KG1 (cell line): ENCODE results near the gene INO80C.
A peak's percentile ranks its signal among the peaks of the same experiment; 100 is the strongest.

Source experiments
- DNase-seq: peaks from one replicate; lab custom pipeline; 2025; lab: John Stamatoyannopoulos, UW

INO80C gene

DNA sequence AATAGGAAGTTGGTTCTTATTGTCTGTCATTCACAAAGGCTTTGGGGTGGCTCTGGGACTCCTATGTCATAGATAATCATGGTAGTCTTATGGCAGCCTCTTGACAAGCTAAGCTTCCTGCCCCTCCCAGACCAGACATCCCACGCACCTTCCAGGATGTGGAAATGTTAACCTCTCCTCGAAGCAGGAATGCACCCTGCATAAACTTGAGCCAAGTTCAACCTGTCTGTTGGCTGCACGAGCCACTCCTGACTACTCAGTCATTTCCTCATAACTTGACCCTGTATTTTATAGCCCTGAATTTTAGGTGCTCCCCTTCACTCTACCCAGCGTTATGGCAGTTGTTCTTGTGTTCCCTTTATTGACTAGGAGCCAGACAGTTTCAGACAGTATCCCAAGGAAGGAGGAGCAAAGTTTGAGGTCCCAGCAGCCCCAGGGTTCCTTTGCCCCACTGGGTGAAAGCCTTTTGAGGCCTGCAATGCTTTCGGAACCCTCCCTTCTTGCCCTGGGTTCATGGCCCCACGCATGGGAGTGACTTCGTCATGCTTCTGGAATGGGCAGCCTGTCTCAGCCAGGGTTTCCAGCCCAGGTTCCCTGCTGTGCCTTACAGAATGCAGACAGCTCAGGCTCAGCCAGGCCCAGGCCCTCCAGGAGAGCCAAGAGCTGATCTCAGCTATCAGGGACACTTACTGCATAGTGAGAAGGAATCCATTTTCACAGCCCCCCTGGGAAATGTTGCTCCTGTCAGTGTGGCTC, 15.6 kb upstream of the INO80C start:
- DNase-seq: no peak

DNA sequence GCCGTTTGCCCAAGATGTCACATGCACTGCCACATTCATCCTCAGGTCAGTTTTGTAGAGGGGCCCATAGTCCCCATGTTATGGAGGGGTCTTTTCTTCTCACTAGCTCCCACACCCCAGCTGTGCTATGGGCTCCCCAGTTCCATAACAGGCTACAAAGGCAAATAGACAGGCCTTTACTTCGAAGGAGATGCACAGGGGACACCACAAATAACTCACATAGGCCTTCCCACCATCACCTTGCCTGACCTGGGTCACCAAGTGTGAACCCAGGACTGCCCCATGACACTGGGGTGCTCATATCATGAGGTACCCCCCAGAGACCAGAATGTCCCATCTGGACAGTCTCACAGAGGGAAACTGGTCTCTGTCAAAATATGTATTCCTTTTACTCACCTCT, 15.0 kb upstream of the INO80C start:
- no peak for DNase-seq

DNA sequence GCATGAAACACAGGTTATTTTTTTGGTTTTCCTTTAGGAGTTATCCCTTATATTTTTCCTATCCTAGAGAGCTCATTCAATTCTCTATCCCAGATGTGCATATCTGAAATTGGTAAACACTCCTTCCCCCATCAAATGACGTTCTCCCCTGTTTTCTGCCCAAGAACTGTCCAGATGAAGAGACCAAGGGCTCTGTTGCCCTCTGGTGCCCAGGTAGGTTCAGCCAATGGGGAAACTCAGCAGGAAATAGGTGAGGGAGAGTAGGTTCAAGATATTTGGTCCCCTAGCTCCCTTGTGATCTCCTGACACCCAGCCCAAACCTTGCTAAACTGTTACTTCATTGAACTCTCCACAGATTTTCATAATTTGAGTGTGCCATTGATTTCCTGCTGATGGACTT, 14.1 kb upstream of the INO80C start:
- no peak for DNase-seq

DNA sequence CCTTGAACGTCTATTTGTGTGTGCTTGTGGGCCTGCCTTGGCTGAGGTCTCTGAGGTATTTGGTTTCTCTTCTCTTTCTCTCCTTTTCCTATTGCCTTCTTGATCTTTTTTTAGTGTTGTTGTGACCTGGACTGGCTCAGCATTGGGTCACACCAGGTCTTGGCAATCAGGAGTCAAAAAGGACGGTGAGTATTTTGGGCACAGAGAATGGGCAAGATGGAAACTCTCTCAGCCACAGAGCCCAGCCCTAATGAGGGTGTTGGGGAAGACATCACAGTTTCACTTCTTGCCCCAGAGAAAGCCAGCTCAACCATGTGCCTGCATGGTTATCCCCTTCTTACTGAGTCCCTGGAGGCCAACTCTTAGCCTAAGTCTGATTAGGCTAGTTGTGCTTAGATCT, 13.7 kb upstream of the INO80C start:
- DNase-seq: no peak

DNA sequence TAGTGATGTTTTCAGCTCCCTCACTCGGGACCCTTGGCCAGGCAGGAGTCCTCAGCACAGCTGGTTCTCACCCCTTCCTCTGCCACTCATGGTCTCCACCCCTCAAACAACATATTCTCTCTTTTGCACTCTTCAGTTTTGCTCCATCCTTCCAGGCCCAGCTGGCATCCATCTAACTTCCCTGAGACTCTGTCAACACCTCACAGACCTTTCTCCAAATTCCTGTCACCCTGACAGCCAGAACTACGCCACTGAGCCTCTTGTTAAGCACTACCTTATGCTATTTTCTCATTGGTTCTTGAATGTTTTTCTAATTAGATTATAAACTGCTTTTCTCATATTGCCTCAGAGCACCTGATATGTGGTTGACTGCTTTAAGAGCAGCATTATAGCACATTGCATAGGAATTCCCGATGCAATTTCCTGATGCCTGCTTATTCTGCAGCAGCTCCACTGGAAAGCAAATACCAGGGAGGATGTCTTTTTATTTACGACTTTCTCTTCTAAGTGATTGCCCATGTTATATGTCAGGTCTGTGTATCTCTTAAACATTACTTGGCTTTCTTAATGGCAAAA, 12.4 kb upstream of the INO80C start:
- DNase-seq: no peak

GRCh38 chr18:35508746-35509338, 11.1 kb upstream of the INO80C start:
- DNase-seq: no peak

- DNase-seq: no peak
Observed at GRCh38 chr18:35508030-35508429, 10.3 kb upstream of the INO80C start.

- no peak for DNase-seq
Observed at GRCh38 chr18:35507623-35508022, 9.9 kb upstream of the INO80C start.

GRCh38 chr18:35507192-35507591, 9.4 kb upstream of the INO80C start:
- DNase-seq: no peak

DNA sequence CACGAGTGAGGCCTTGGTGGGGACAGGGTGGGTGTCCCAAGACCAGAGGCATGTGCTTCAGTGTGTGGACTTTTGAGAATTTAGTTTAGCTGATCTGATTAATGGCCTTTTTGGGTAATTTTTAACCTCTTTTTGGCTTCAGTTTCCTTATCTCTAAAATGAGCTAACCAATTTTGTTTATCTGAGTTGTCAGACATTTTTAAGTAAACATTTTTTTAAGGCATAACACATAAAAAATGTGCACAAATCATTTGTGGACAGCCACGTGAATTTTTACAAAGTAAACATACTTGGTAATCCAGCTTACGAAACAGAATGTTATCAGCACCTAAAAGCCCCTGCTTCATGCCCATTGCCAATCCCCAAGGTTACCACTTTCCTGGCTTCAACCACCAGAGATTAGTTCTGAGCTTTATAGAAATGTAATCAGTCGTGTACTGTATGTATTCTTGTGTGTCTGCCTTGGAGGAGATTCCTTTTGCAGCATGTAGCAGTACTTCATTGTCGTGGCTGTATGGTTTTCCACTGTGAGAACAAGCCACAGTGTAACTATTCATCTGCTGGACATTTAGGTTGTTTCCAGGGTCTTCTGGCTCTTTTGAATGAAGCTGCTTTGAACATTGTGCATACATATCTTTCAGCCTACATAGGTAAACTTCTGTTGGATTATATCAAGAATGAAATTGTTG, 8.4 kb upstream of the INO80C start:
- DNase-seq: no peak

DNA sequence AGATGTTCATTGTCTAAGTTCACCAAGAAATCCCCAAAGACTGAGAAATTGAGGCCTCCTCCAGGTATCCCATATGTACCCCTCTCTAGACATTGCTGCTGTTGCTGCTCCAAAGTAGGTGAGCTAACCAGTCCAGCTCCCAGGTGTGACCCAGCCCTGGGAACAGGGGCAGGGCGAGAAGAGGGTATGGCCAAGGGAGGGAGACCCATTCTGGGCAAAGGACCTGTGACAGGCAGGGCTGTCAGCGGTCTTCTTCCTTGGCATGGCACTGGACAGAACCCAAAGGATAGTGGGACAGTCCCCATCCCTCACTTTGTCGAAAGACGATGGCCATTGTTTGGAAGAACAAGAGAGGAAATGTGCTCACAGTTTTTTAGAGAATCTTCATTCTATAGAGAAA, 7.2 kb upstream of the INO80C start:
- DNase-seq: no peak

- DNase-seq: no peak
Observed at GRCh38 chr18:35502052-35502451, 4.3 kb upstream of the INO80C start.

GRCh38 chr18:35501369-35501768, 3.6 kb upstream of the INO80C start:
- DNase-seq: no peak

- DNase-seq: no peak
Observed at GRCh38 chr18:35500113-35500512, 2.4 kb upstream of the INO80C start.

- peak; percentile 63 for DNase-seq
Observed at GRCh38 chr18:35497027-35497369, 762 bp downstream of the INO80C start.

GRCh38 chr18:35495536-35496314, 2.0 kb downstream of the INO80C start:
- DNase-seq: no peak

- no peak for DNase-seq
Observed at GRCh38 chr18:35494251-35495220, 3.2 kb downstream of the INO80C start.

- DNase-seq: no peak
Observed at GRCh38 chr18:35491700-35492077, 6.1 kb downstream of the INO80C start.

- DNase-seq: peak; percentile 26
Observed at GRCh38 chr18:35490894-35491699, 6.7 kb downstream of the INO80C start.

DNA sequence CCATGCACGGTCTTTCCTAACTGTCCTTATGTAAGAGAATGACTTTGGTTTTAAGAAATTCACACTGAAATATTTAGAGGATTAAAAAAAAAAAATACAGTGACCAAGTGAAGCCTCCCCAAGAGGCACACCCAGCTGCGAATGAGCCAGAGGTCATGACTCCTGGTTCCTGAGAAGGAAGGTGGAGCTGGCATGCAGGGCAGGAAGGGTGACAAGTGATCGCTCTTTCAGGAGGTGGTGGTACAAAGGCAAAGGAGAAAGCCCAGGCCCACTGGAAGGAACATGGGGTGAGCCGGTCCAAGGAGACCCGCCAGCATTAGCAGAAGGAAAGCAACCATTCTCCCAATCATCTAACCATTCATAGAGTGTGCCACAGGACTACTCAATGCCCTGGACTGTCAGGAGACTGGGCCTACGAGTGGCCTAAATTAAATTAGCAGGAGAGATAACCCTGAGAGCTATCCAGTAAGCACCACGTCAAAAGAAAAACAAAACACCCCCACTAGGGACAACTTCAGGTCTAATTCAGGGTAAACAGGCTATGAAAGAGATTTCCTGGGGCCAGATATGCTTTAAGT, 7.8 kb downstream of the INO80C start:
- no peak for DNase-seq
